ENCODE measurements around the gene SENP5.

SENP5 gene

DNA sequence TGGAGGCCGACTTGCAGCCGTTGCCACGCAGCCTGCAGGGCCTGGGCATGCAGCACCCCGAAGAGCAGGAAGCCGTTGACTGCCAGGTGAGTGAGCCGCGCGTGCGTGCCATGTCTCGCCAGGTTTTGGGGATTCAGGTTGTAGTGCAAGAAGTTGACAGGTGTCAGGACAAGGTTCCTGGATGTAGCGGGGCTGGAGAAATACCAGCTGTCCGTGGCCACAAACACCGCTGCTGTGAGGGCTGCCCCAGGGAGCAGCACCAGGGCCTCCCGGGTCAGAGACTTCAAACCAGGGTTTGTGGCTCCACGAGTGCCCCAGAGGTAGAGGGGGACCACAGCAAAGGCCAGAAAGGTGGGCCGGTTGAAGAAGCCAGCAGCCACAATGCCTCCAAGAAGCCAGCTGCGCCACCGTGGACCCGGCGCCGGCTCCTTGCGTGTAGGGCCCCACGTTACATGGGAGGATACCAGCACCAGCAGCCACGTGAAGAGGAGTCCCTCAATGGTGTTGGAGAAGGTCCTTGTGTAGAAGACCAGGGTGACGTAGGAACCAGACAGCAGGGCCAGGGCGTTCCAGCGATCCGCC is 80.2 kb downstream of the SENP5 start:
- TF ChIP-seq POLR2AphosphoS5 (IDR thresholded peaks at IDR 0.05; ENCODE audit: low read depth, low read length) (no peak), FOXP2 (optimal IDR thresholded peaks at IDR 0.05; ENCODE audit: borderline replicate concordance, extremely low read depth, extremely low read length, insufficient read depth) (no peak), TAF1 (IDR thresholded peaks at IDR 0.05; ENCODE audit: borderline replicate concordance, insufficient read depth, low read length) (no peak)

DNA sequence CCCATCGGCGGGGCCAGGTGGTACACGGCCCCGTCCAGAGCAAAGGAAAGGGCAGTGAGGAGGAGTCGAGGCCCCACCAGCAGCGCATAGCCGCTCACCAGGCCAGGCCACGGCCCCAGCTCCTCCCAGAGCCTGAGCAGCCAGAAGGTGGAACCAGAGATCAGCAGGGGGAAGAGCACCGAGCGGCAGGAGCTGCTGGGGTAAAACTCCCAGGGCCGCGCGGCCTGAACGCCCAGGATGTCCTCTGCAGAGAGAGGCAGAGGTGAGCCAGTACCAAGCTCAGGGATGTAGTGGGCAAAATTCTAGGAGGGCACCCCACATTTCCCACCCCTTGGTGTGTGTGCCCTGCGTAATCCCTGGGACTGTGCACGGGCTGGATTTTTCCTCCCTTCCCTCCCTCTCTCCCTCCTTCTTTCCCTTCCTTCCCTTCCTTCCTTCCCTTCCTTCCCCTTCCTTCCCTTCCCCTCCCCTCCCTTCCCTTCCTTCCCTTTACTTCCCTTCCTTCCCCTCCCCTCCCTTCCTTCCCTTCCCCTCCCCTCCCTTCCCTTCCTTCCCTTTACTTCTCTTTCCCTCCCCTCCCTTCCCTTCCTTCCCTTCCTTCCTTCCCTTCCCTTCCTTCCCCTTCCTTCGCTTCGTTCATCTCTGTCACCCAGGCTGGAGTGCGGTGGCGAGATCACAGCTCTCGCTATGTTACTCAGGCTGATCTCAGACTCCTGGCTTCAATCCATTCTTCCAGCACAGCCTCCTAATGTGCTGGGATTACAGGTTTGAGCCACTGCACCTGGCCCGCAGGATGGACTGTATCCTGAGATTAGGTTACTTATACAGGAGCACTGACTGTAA is 80.9 kb downstream of the SENP5 start:
- TF ChIP-seq POLR2AphosphoS5 (IDR thresholded peaks at IDR 0.05; ENCODE audit: low read depth, low read length), result no peak
- TF ChIP-seq FOXP2 (optimal IDR thresholded peaks at IDR 0.05; ENCODE audit: borderline replicate concordance, extremely low read depth, extremely low read length, insufficient read depth), result no peak
- TF ChIP-seq, protein P1, sequence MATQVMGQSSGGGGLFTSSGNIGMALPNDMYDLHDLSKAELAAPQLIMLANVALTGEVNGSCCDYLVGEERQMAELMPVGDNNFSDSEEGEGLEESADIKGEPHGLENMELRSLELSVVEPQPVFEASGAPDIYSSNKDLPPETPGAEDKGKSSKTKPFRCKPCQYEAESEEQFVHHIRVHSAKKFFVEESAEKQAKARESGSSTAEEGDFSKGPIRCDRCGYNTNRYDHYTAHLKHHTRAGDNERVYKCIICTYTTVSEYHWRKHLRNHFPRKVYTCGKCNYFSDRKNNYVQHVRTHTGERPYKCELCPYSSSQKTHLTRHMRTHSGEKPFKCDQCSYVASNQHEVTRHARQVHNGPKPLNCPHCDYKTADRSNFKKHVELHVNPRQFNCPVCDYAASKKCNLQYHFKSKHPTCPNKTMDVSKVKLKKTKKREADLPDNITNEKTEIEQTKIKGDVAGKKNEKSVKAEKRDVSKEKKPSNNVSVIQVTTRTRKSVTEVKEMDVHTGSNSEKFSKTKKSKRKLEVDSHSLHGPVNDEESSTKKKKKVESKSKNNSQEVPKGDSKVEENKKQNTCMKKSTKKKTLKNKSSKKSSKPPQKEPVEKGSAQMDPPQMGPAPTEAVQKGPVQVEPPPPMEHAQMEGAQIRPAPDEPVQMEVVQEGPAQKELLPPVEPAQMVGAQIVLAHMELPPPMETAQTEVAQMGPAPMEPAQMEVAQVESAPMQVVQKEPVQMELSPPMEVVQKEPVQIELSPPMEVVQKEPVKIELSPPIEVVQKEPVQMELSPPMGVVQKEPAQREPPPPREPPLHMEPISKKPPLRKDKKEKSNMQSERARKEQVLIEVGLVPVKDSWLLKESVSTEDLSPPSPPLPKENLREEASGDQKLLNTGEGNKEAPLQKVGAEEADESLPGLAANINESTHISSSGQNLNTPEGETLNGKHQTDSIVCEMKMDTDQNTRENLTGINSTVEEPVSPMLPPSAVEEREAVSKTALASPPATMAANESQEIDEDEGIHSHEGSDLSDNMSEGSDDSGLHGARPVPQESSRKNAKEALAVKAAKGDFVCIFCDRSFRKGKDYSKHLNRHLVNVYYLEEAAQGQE (IDR thresholded peaks at IDR 0.05; ENCODE audit: insufficient read depth in 1 of 2, low read depth in 2 of 2, low read length in 2 of 2), result no peak
- TF ChIP-seq SIN3A (IDR thresholded peaks at IDR 0.05; ENCODE audit: borderline replicate concordance, insufficient read depth, low read length), result no peak
- no peak for TF ChIP-seq TAF1 (IDR thresholded peaks at IDR 0.05; ENCODE audit: borderline replicate concordance, insufficient read depth, low read length)

DNA sequence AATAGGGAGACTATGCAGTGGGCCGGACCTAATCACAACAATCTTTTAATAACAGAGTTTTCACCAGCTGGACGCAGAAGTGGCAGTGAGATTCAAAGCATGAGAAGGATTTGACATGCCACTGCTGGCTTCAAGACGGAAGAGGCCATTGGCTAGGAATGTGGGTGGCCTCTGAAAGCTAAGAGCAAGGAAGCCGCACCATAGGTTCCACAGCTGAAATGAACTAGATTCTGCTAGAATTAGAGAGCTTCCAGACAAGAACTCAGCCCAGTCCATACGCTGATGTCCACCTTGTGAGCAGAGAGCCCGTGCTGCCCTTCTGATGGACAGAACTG is 81.5 kb downstream of the SENP5 start:
- no peak for TF ChIP-seq TAF1 (IDR thresholded peaks at IDR 0.05; ENCODE audit: borderline replicate concordance, insufficient read depth, low read length)
- TF ChIP-seq POLR2AphosphoS5 (IDR thresholded peaks at IDR 0.05; ENCODE audit: low read depth, low read length), result no peak

GRCh38 chr3:196949750-196950149 is 82.0 kb downstream of the SENP5 start:
- no peak for TF ChIP-seq TAF1 (IDR thresholded peaks at IDR 0.05; ENCODE audit: borderline replicate concordance, insufficient read depth, low read length)
- TF ChIP-seq FOXP2 (optimal IDR thresholded peaks at IDR 0.05; ENCODE audit: borderline replicate concordance, extremely low read depth, extremely low read length, insufficient read depth), result no peak
- TF ChIP-seq SIN3A (IDR thresholded peaks at IDR 0.05; ENCODE audit: borderline replicate concordance, insufficient read depth, low read length), result no peak
- TF ChIP-seq, protein P1 (IDR thresholded peaks at IDR 0.05; ENCODE audit: insufficient read depth in 1 of 2, low read depth in 2 of 2, low read length in 2 of 2), result no peak
- no peak for TF ChIP-seq POLR2AphosphoS5 (IDR thresholded peaks at IDR 0.05; ENCODE audit: low read depth, low read length)

GRCh38 chr3:196951371-196951770 is 83.7 kb downstream of the SENP5 start:
- TF ChIP-seq, protein P1 (IDR thresholded peaks at IDR 0.05; ENCODE audit: insufficient read depth in 1 of 2, low read depth in 2 of 2, low read length in 2 of 2), result no peak
- TF ChIP-seq TAF1 (IDR thresholded peaks at IDR 0.05; ENCODE audit: borderline replicate concordance, insufficient read depth, low read length), result no peak
- TF ChIP-seq POLR2AphosphoS5 (IDR thresholded peaks at IDR 0.05; ENCODE audit: low read depth, low read length), result no peak

DNA sequence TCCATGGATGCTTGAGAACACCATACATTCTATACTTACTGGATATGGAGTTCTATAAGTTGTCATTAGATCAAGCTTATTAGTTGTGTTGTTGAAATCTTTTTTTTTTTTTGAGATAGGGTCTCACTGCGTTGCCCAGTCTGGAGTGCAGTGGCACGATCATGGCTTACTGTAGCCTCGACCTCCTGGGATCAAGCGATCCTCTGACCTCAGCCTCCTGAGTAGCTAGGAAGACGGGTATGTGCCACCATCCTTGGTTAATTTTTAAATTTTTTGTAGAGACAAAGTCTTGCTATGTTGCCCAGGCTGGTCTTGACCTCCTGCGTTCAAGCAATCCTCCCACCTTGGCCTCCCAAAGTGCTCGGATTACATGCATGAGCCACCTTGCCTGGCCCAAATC is 87.1 kb downstream of the SENP5 start:
- TF ChIP-seq POLR2AphosphoS5 (IDR thresholded peaks at IDR 0.05; ENCODE audit: low read depth, low read length), result no peak
- TF ChIP-seq SIN3A (IDR thresholded peaks at IDR 0.05; ENCODE audit: borderline replicate concordance, insufficient read depth, low read length), result no peak
- TF ChIP-seq TAF1 (IDR thresholded peaks at IDR 0.05; ENCODE audit: borderline replicate concordance, insufficient read depth, low read length), result no peak
- TF ChIP-seq, protein P1 (IDR thresholded peaks at IDR 0.05; ENCODE audit: insufficient read depth in 1 of 2, low read depth in 2 of 2, low read length in 2 of 2), result no peak
- no peak for TF ChIP-seq FOXP2 (optimal IDR thresholded peaks at IDR 0.05; ENCODE audit: borderline replicate concordance, extremely low read depth, extremely low read length, insufficient read depth)
